Measurements from ENCODE around the gene OR2AT4.
"Not testable (repeated sequence)": the region's sequence is repeated elsewhere in the genome, so short reads cannot be mapped to it uniquely, and the experiment has no call there.

Gene OR2AT4

DNA sequence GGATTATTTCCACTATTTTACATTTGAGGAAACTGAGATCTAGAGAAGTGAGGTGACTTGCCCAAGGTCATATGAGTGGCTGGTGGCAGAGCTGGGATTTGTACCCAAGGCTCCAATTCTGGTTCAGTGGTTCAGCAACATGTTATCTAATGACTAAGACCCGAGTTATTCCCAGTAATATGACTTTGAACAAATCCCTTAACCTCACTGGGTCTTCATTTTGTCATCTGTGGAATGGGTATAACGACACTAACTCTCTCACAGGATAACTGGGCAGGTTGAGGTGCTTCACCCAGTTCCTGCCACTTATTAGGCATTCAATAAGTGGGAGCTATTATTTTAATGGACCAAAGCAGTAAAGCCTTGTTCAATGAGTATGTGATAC, 489 bp upstream of the OR2AT4 start:
- no peaks in the 10 kb centered on the region for H3K4me1 ChIP-seq (ENCODE audit: control extremely low read depth in 1 of 4, control insufficient read depth in 4 of 4, insufficient read depth in 4 of 4, low read length in 3 of 4)
- POLR2A ChIA-PET = no interaction called here
- no peaks in the 10 kb centered on the region for H3K9me3 ChIP-seq (ENCODE audit: control extremely low read depth in 1 of 5, control insufficient read depth in 4 of 5, insufficient read depth in 2 of 5, low read depth in 1 of 5, low read length in 4 of 5)
- DNase-seq = no peak
- H3K36me3 ChIP-seq (ENCODE audit: control insufficient read depth in 4 of 4, insufficient read depth in 4 of 4, low read length in 3 of 4) = no peaks in the 10 kb centered on the region
- CTCF ChIA-PET = interaction anchor here (0.5 kb wide), 1 partner anchor 17 kb away, joined by 3 read pairs; no protein-coding TSS in a partner anchor
- H3K27ac ChIP-seq (ENCODE audit: insufficient read depth in 1 of 2, low read depth in 1 of 2, low read length in 2 of 2, poor library complexity in 1 of 2, severe bottlenecking in 2 of 2) = no peak overlapping the region
- 80% methylated on average over 2 of the region's 2 CpGs for WGBS (ENCODE audit: insufficient coverage)
- no peak overlapping the region for H3K4me3 ChIP-seq (ENCODE audit: control insufficient read depth in 1 of 7, extremely low read depth in 1 of 7, insufficient read depth in 4 of 7, low read depth in 2 of 7, low read length in 6 of 7)
- peaks cover 0 to 9% (median 4%) of the 10 kb centered on the region in 5 experiments for H3K27me3 ChIP-seq (replicated peaks in 2 of 5; ENCODE audit: control insufficient read depth in 4 of 5, insufficient read depth in 5 of 5, low read length in 4 of 5)

DNA sequence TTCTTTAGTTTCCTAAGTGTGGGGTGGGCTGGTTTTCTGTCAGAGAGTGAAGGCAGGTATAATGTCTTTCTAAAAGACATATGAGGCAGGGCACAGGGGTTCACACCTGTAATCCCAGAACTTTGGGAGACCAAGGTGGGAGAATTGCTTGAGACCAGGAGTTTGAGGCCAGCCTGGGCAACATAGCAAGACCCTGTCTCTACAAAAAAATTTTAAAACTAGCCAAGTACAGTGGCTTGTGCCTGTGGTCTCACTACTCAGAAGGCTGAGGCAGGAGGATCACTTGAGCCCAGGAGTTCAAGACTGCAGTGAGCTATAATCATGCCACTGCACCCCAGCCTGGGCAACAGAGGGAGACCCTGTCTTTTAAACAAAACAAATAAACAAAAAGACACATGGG, 2.3 kb downstream of the OR2AT4 start:
- H3K4me3 ChIP-seq (ENCODE audit: control insufficient read depth in 1 of 7, extremely low read depth in 1 of 7, insufficient read depth in 4 of 7, low read depth in 2 of 7, low read length in 6 of 7); H3K36me3 ChIP-seq (ENCODE audit: control insufficient read depth in 4 of 4, insufficient read depth in 4 of 4, low read length in 3 of 4); DNase-seq; H3K27me3 ChIP-seq (replicated peaks in 2 of 5; ENCODE audit: control insufficient read depth in 4 of 5, insufficient read depth in 5 of 5, low read length in 4 of 5); H3K4me1 ChIP-seq (ENCODE audit: control extremely low read depth in 1 of 4, control insufficient read depth in 4 of 4, insufficient read depth in 4 of 4, low read length in 3 of 4); POLR2A ChIA-PET; H3K27ac ChIP-seq (ENCODE audit: insufficient read depth in 1 of 2, low read depth in 1 of 2, low read length in 2 of 2, poor library complexity in 1 of 2, severe bottlenecking in 2 of 2): not testable (repeated sequence)
- peaks cover 0 to 15% (median 4%) of the 10 kb centered on the region in 5 experiments for H3K9me3 ChIP-seq (ENCODE audit: control extremely low read depth in 1 of 5, control insufficient read depth in 4 of 5, insufficient read depth in 2 of 5, low read depth in 1 of 5, low read length in 4 of 5)
- CTCF ChIA-PET = interaction anchor here (1.5 kb wide), 1 partner anchor 50 kb away, joined by 4 read pairs; no protein-coding TSS in a partner anchor

DNA sequence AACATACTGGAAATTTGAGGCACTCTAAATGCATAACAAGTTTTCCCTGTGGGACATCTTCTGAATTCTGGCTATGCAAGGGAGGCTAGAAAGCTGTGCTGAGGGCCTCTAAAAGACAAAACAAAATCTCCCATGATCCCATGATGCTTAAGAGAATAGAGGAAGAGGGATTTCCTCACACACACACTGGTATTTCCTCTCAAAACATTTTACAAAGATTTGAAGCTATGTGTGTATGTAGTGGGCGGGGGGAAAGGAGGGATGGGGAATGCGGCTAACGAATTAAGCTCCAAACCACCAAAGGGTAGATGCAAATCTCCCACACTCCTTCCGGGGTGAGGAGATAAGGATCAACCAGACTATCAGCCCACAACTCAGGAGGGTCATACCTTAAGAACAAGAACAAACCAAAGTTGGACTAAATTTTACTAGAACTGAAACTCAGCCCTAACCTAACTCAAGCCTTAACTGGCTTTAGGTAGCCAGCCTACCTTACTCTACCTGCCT, 6.0 kb downstream of the OR2AT4 start:
- no peaks in the 10 kb centered on the region for H3K36me3 ChIP-seq (ENCODE audit: control insufficient read depth in 4 of 4, insufficient read depth in 4 of 4, low read length in 3 of 4)
- peaks cover 0 to 17% (median 4%) of the 10 kb centered on the region in 5 experiments for H3K9me3 ChIP-seq (ENCODE audit: control extremely low read depth in 1 of 5, control insufficient read depth in 4 of 5, insufficient read depth in 2 of 5, low read depth in 1 of 5, low read length in 4 of 5)
- H3K27me3 ChIP-seq (replicated peaks in 2 of 5; ENCODE audit: control insufficient read depth in 4 of 5, insufficient read depth in 5 of 5, low read length in 4 of 5) = peaks cover 0 to 3% (median 2%) of the 10 kb centered on the region in 5 experiments
- ChIA-PET POLR2A (no interaction called here), CTCF (no interaction called here)
- DNase-seq = no peak
- H3K4me1 ChIP-seq (ENCODE audit: control extremely low read depth in 1 of 4, control insufficient read depth in 4 of 4, insufficient read depth in 4 of 4, low read length in 3 of 4) = no peaks in the 10 kb centered on the region
- no CpG with 5 or more reads among the region's 4 CpGs for WGBS (ENCODE audit: insufficient coverage)
- H3K4me3 ChIP-seq (ENCODE audit: control insufficient read depth in 1 of 7, extremely low read depth in 1 of 7, insufficient read depth in 4 of 7, low read depth in 2 of 7, low read length in 6 of 7) = no peak overlapping the region
- H3K27ac ChIP-seq (ENCODE audit: insufficient read depth in 1 of 2, low read depth in 1 of 2, low read length in 2 of 2, poor library complexity in 1 of 2, severe bottlenecking in 2 of 2) = no peak overlapping the region

DNA sequence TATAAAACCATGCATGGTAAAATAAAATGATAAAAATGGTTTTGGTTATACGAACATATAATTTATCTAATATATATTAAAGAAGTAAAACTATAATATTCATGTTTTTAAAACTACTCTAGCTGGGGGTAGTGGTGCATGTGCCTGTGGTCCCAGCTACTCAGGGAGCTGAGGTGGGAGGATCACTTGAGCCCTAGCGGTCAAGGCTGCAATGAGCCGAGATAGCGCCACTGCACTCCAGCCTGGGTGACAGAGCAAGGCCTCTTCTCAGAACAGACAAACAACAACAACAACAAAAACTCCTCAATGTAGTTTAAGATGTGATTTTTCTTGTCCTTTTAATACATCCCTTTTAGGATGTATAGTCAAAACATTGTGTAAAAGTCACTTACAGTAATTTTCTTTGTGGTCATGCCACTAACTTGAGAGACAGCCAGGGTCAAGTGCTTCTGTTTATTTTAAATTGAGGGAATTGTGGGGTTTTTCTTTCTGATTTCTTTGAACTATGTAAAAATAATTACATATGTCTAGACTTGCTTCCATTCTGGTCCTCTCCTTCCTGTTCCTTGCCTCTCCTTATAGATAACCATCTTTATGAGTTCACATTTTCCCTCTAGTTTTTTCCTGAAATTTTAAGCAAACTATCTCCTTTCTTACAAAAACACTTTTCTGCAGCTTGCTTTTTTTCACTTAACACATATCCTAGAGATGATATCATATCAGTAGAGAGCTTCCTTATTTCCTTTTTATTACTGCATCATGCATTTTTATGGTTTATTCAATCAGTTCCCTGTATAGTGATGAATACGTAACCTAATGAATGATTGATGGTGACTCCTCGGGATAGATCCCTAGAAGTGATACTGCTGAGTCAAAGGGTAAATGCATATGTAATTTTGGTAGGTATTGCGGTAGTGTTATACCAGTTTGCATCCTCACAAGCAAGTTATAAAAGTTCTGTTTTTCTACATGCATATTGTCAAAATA, 9.1 kb downstream of the OR2AT4 start:
- Histone ChIP-seq H3K36me3 (ENCODE audit: control insufficient read depth in 4 of 4, insufficient read depth in 4 of 4, low read length in 3 of 4) (no peaks in the 10 kb centered on the region), H3K4me3 (ENCODE audit: control insufficient read depth in 1 of 7, extremely low read depth in 1 of 7, insufficient read depth in 4 of 7, low read depth in 2 of 7, low read length in 6 of 7) (no peak overlapping the region), H3K27me3 (replicated peaks in 2 of 5; ENCODE audit: control insufficient read depth in 4 of 5, insufficient read depth in 5 of 5, low read length in 4 of 5) (no peaks in the 10 kb centered on the region), H3K9me3 (ENCODE audit: control extremely low read depth in 1 of 5, control insufficient read depth in 4 of 5, insufficient read depth in 2 of 5, low read depth in 1 of 5, low read length in 4 of 5) (peaks cover 0 to 17% (median 4%) of the 10 kb centered on the region in 5 experiments), H3K4me1 (ENCODE audit: control extremely low read depth in 1 of 4, control insufficient read depth in 4 of 4, insufficient read depth in 4 of 4, low read length in 3 of 4) (no peaks in the 10 kb centered on the region), H3K27ac (ENCODE audit: insufficient read depth in 1 of 2, low read depth in 1 of 2, low read length in 2 of 2, poor library complexity in 1 of 2, severe bottlenecking in 2 of 2) (no peak overlapping the region)
- POLR2A ChIA-PET = no interaction called here
- WGBS (ENCODE audit: insufficient coverage) = no CpG with 5 or more reads among the region's 7 CpGs
- CTCF ChIA-PET = no interaction called here
- DNase-seq = no peak

DNA sequence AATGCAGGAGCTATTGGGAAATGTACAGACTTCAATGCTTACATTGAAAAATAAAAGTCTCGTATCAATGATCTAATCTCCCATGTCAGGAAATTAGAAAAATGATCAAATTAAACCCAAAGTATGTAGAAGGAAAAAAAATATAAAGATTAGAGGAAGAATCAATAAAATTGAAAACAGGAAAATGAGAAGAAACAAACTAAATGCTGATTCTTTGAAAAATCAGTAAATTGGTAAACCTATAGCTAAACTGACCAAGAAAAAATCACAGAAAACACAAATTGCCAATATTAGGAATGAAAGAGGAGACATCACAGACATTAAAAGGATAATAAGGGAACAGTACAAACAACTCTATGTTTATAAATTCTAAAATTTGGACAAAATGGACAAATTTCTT, 11.8 kb downstream of the OR2AT4 start:
- Histone ChIP-seq H3K36me3 (ENCODE audit: control insufficient read depth in 4 of 4, insufficient read depth in 4 of 4, low read length in 3 of 4) (no peaks in the 10 kb centered on the region), H3K27me3 (replicated peaks in 2 of 5; ENCODE audit: control insufficient read depth in 4 of 5, insufficient read depth in 5 of 5, low read length in 4 of 5) (no peaks in the 10 kb centered on the region), H3K9me3 (ENCODE audit: control extremely low read depth in 1 of 5, control insufficient read depth in 4 of 5, insufficient read depth in 2 of 5, low read depth in 1 of 5, low read length in 4 of 5) (peaks cover 0 to 2% (median 0%) of the 10 kb centered on the region in 5 experiments), H3K4me1 (ENCODE audit: control extremely low read depth in 1 of 4, control insufficient read depth in 4 of 4, insufficient read depth in 4 of 4, low read length in 3 of 4) (no peaks in the 10 kb centered on the region), H3K4me3 (ENCODE audit: control insufficient read depth in 1 of 7, extremely low read depth in 1 of 7, insufficient read depth in 4 of 7, low read depth in 2 of 7, low read length in 6 of 7) (no peak overlapping the region), H3K27ac (ENCODE audit: insufficient read depth in 1 of 2, low read depth in 1 of 2, low read length in 2 of 2, poor library complexity in 1 of 2, severe bottlenecking in 2 of 2) (no peak overlapping the region)
- WGBS (ENCODE audit: insufficient coverage) = no CpG with 5 or more reads among the region's 1 CpG
- DNase-seq = no peak
- POLR2A ChIA-PET = no interaction called here
- CTCF ChIA-PET = no interaction called here

DNA sequence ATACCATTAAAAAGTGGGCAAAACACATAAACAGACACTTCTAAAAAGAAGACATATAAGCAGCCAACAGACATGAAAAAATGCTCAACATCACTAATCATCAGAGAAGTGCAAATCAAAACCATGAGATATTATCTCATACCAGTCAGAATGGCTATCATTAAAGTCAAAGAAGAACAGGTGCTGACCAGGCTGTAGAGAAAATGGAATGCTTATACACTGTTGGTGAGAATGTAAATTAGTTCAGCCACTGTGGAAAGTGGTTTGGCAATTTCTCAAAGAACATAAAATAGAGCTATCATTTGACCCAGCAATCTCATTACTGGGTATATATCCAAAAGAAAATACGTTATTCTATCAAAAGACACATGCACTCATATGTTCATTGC, 13.5 kb downstream of the OR2AT4 start:
- H3K27me3 ChIP-seq (replicated peaks in 2 of 5; ENCODE audit: control insufficient read depth in 4 of 5, insufficient read depth in 5 of 5, low read length in 4 of 5) = peaks cover 0 to 4% (median 0%) of the 10 kb centered on the region in 5 experiments
- H3K36me3 ChIP-seq (ENCODE audit: control insufficient read depth in 4 of 4, insufficient read depth in 4 of 4, low read length in 3 of 4) = no peaks in the 10 kb centered on the region
- no peak overlapping the region for H3K4me3 ChIP-seq (ENCODE audit: control insufficient read depth in 1 of 7, extremely low read depth in 1 of 7, insufficient read depth in 4 of 7, low read depth in 2 of 7, low read length in 6 of 7)
- DNase-seq = no peak
- H3K4me1 ChIP-seq (ENCODE audit: control extremely low read depth in 1 of 4, control insufficient read depth in 4 of 4, insufficient read depth in 4 of 4, low read length in 3 of 4) = no peaks in the 10 kb centered on the region
- ChIA-PET POLR2A (no interaction called here), CTCF (no interaction called here)
- H3K9me3 ChIP-seq (ENCODE audit: control extremely low read depth in 1 of 5, control insufficient read depth in 4 of 5, insufficient read depth in 2 of 5, low read depth in 1 of 5, low read length in 4 of 5) = no peaks in the 10 kb centered on the region
- no peak overlapping the region for H3K27ac ChIP-seq (ENCODE audit: insufficient read depth in 1 of 2, low read depth in 1 of 2, low read length in 2 of 2, poor library complexity in 1 of 2, severe bottlenecking in 2 of 2)
- WGBS (ENCODE audit: insufficient coverage) = 80% methylated on average over 1 of the region's 1 CpG

DNA sequence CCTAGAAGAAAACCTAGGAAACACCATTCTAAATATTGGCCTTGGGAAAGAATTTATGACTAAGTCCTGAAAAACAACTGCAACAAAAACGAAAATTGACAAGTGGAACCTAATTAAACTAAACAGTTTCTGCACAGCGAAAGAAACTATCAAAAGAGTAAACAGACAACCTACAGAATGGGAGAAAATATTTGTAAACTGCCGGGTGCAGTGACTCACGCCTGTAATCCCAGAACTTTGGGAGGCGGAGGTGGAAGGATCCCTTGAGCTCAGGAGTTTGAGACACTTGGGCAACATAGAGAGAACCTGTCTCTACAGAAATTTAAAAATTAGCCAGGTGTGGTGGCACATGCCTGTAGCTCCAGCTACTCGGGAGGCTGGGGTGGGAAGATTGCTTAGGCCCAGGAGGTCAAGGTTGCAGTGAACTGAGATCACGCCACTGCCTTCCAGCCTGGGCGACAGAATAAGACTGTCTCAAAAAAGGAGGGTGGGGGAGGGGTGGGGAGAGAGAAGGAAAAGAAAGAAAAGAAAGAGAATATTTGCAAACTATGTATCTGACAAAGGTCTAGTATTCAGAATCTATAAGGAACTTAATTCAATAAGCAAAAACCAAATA, 14.0 kb downstream of the OR2AT4 start:
- DNase-seq = no peak
- H3K27me3 ChIP-seq (replicated peaks in 2 of 5; ENCODE audit: control insufficient read depth in 4 of 5, insufficient read depth in 5 of 5, low read length in 4 of 5) = peaks cover 0 to 4% (median 0%) of the 10 kb centered on the region in 5 experiments
- 90% methylated on average over 7 of the region's 8 CpGs for WGBS (ENCODE audit: insufficient coverage)
- ChIA-PET CTCF (no interaction called here), POLR2A (no interaction called here)
- no peaks in the 10 kb centered on the region for H3K9me3 ChIP-seq (ENCODE audit: control extremely low read depth in 1 of 5, control insufficient read depth in 4 of 5, insufficient read depth in 2 of 5, low read depth in 1 of 5, low read length in 4 of 5)
- H3K4me3 ChIP-seq (ENCODE audit: control insufficient read depth in 1 of 7, extremely low read depth in 1 of 7, insufficient read depth in 4 of 7, low read depth in 2 of 7, low read length in 6 of 7) = no peak overlapping the region
- no peak overlapping the region for H3K27ac ChIP-seq (ENCODE audit: insufficient read depth in 1 of 2, low read depth in 1 of 2, low read length in 2 of 2, poor library complexity in 1 of 2, severe bottlenecking in 2 of 2)
- no peaks in the 10 kb centered on the region for H3K4me1 ChIP-seq (ENCODE audit: control extremely low read depth in 1 of 4, control insufficient read depth in 4 of 4, insufficient read depth in 4 of 4, low read length in 3 of 4)
- no peaks in the 10 kb centered on the region for H3K36me3 ChIP-seq (ENCODE audit: control insufficient read depth in 4 of 4, insufficient read depth in 4 of 4, low read length in 3 of 4)

Measured in common myeloid progenitor, CD34-positive (primary cell).